PC-9 (cell line): ENCODE measurements around the gene CCNT2. TPM values are rescaled to one million over a fixed set of nuclear protein-coding genes. Genes with fewer than 3 reads are reported as not detected.
"Not testable (repeated sequence)": the region's sequence is repeated elsewhere in the genome, so short reads cannot be mapped to it uniquely, and the experiment has no call there.

Experiments used
- BruUV-seq: library from RNA; stranded (reverse); fragments of 400-500 nt; replicated peaks from 2 replicates; lab custom pipeline; 2021; lab: Mats Ljungman, UMichigan
- CTCF ChIA-PET: fragments of 300-600 bp; sonication (Branson Sonifier 250); formaldehyde crosslinking; loops from one replicate; lab custom pipeline; 2022; ENCODE audit warnings: antibody characterized with exemption; lab: Charles Lee
- POLR2A ChIA-PET: fragments of 300-600 bp; sonication (Branson Sonifier 250); formaldehyde crosslinking; loops from one replicate; lab custom pipeline; 2022; ENCODE audit warnings: antibody characterized with exemption; ENCODE audit not compliant: unreplicated experiment; lab: Charles Lee
- DNase-seq, 2 experiments: peaks; one replicate each; pipeline versions ENCODE4 v3.0.0 to v3.0.0-alpha.2; 2015 to 2022; ENCODE audit warnings: mixed read lengths in 1 of 2
- H2AFZ ChIP-seq: fragments of 200-600 bp; sonication (generic); 2 replicates; pipeline ENCODE4 v1.8.1; 2017; ENCODE audit warnings: antibody characterized with exemption
- H3F3A ChIP-seq: fragments of 200-600 bp; sonication (generic); 2 replicates; pipeline ENCODE4 v1.8.1; 2017; ENCODE audit warnings: antibody characterized with exemption, mild to moderate bottlenecking, low read depth; ENCODE audit not compliant: insufficient read depth
- H3K27ac ChIP-seq: fragments of 200-600 bp; sonication (generic); 2 replicates; pipeline ENCODE4 v1.6.1; 2016; ENCODE audit warnings: mixed run types
- H3K27me3 ChIP-seq: fragments of 200-600 bp; sonication (generic); 2 replicates; pipeline ENCODE4 v1.6.1; 2016; ENCODE audit warnings: low read depth, mixed run types; ENCODE audit not compliant: insufficient read depth
- H3K36me3 ChIP-seq: fragments of 200-600 bp; sonication (generic); 2 replicates; pipeline ENCODE4 v1.6.1; 2016; ENCODE audit warnings: low read depth, mixed run types
- H3K4me1 ChIP-seq: fragments of 200-600 bp; sonication (generic); replicated peaks from 2 replicates; pipeline ENCODE4 v1.6.1; 2016; ENCODE audit warnings: mixed run types; ENCODE audit not compliant: insufficient read depth
- H3K4me2 ChIP-seq: fragments of 200-600 bp; sonication (generic); 2 replicates; pipeline ENCODE4 v1.6.1; 2017; ENCODE audit warnings: mixed run types
- H3K4me3 ChIP-seq: fragments of 200-600 bp; sonication (generic); 2 replicates; pipeline ENCODE4 v1.6.1; 2016; ENCODE audit warnings: mixed run types
- H3K79me2 ChIP-seq: fragments of 200-600 bp; sonication (generic); 2 replicates; pipeline ENCODE4 v1.6.1; 2017; ENCODE audit warnings: low read depth, mixed run types
- H3K9me2 ChIP-seq: fragments of 200-600 bp; sonication (generic); 2 replicates; pipeline ENCODE4 v1.8.1; 2017; ENCODE audit warnings: mild to moderate bottlenecking; ENCODE audit not compliant: insufficient read depth
- H3K9me3 ChIP-seq: fragments of 200-600 bp; sonication (generic); 2 replicates; pipeline ENCODE4 v1.8.1; 2016; ENCODE audit warnings: low read depth; ENCODE audit not compliant: insufficient read depth
- H4K20me1 ChIP-seq: fragments of 200-600 bp; sonication (generic); 2 replicates; pipeline ENCODE4 v1.8.1; 2017; ENCODE audit not compliant: insufficient read depth
- CTCF ChIP-seq: fragments of 200-600 bp; sonication (generic); conservative IDR thresholded peaks from 2 replicates; pipeline ENCODE4 v1.6.1; 2017; ENCODE audit warnings: mixed run types, antibody characterized with exemption, mild to moderate bottlenecking, moderate library complexity
- EZH2 ChIP-seq: fragments of 200-600 bp; sonication (generic); IDR thresholded peaks from 2 replicates; pipeline ENCODE4 v1.8.0; 2017; ENCODE audit warnings: antibody characterized with exemption, low read depth
- intact Hi-C: fragments of 100-400 bp; cut with micrococcal nuclease; formaldehyde crosslinking; loops from one replicate; pipeline ENCODE4 v1.10.0; 2022; ENCODE audit not compliant: unreplicated experiment
- total RNA-seq: library from RNA; stranded (reverse); gene quantifications from 2 replicates; pipeline ENCODE4 v1.2.3, GENCODE V29; 2021

The CCNT2 gene
- total RNA-seq, 1 experiment from 2014 or later: 26.2 TPM

- Histone ChIP-seq H3K9me2 (no peaks in the 10 kb centered on the region; the same call in none of the 2 replicates), H4K20me1 (no peaks in the 10 kb centered on the region), H3K27me3 (no peaks in the 10 kb centered on the region), H2AFZ (no peak overlapping the region), H3K4me2 (no peak overlapping the region), H3K4me1 (no peaks in the 10 kb centered on the region), H3K27ac (no peak overlapping the region), H3F3A (no peaks in the 10 kb centered on the region), H3K36me3 (no peaks in the 10 kb centered on the region), H3K79me2 (no peaks in the 10 kb centered on the region), H3K9me3 (no peaks in the 10 kb centered on the region), H3K4me3 (no peak overlapping the region)
- POLR2A ChIA-PET: no interaction called here
- TF ChIP-seq EZH2 (no peak), CTCF (no peak)
- DNase-seq: no peak
- CTCF ChIA-PET: no interaction called here
- intact Hi-C loops: loop anchor here (2.0 to 5.0 kb wide), 2 partner anchors 116 to 242 kb away; no protein-coding TSS in a partner anchor
- no TSS peak for BruUV-seq
These were observed 19.4 kb upstream of the CCNT2 start for GRCh38 chr2:134899204-134899603.

- Histone ChIP-seq H3K9me2 (no peaks in the 10 kb centered on the region; the same call in none of the 2 replicates), H3K36me3 (no peaks in the 10 kb centered on the region), H3K4me3 (no peak overlapping the region), H3F3A (no peaks in the 10 kb centered on the region), H3K27me3 (no peaks in the 10 kb centered on the region), H2AFZ (no peak overlapping the region), H3K79me2 (no peaks in the 10 kb centered on the region), H3K4me2 (no peak overlapping the region), H3K9me3 (no peaks in the 10 kb centered on the region), H3K27ac (no peak overlapping the region), H3K4me1 (no peaks in the 10 kb centered on the region), H4K20me1 (no peaks in the 10 kb centered on the region)
- BruUV-seq: no TSS peak
- POLR2A ChIA-PET: no interaction called here
- CTCF ChIA-PET: interaction anchor here (0.6 kb wide), 2 partner anchors 157 to 485 kb away, joined by 3 read pairs; no protein-coding TSS in a partner anchor
- TF ChIP-seq EZH2 (no peak), CTCF (no peak)
- intact Hi-C loops: no loop called here
- DNase-seq: no peak
These were observed 18.5 kb upstream of the CCNT2 start for GRCh38 chr2:134900151-134900550.

- H2AFZ ChIP-seq, CTCF ChIA-PET, H3K9me3 ChIP-seq, POLR2A ChIA-PET, H3K36me3 ChIP-seq, H3K4me1 ChIP-seq, DNase-seq, H3F3A ChIP-seq, H3K79me2 ChIP-seq, H3K4me2 ChIP-seq, intact Hi-C loops, H4K20me1 ChIP-seq, H3K27me3 ChIP-seq, H3K9me2 ChIP-seq, H3K27ac ChIP-seq, BruUV-seq, H3K4me3 ChIP-seq: not testable (repeated sequence)
These were observed 14.9 kb upstream of the CCNT2 start for GRCh38 chr2:134903701-134904100.

GRCh38 chr2:134905168-134905567, 13.5 kb upstream of the CCNT2 start:
- Histone ChIP-seq H3K36me3 (no peaks in the 10 kb centered on the region), H3K4me1 (no peaks in the 10 kb centered on the region), H3K9me3 (no peaks in the 10 kb centered on the region), H3K4me3 (no peak overlapping the region), H3K79me2 (no peaks in the 10 kb centered on the region), H3F3A (no peaks in the 10 kb centered on the region), H2AFZ (no peak overlapping the region), H3K27me3 (no peaks in the 10 kb centered on the region), H3K9me2 (no peaks in the 10 kb centered on the region), H3K4me2 (no peak overlapping the region), H3K27ac (no peak overlapping the region), H4K20me1 (no peaks in the 10 kb centered on the region)
- DNase-seq: no peak
- ChIA-PET CTCF (no interaction called here), POLR2A (no interaction called here)
- no TSS peak for BruUV-seq
- TF ChIP-seq CTCF: no peak
- no peak for TF ChIP-seq EZH2
- intact Hi-C loops: no loop called here
